Thoracic aorta (tissue), 2 donors: ENCODE data around the gene TMEM187. TPM values are rescaled to one million over a fixed set of nuclear protein-coding genes. Genes with fewer than 3 reads are reported as not detected.

Source experiments
- ATAC-seq: fragments of 150-250 bp; one replicate; pipeline ENCODE4 v1.8.0; 2017; ENCODE audit warnings: low read depth; ENCODE audit not compliant: insufficient number of reproducible peaks, low FRiP score
- DNase-seq: peaks from one replicate; pipeline ENCODE4 v3.0.0-alpha.2; 2020; ENCODE audit warnings: low spot score
- H3K27ac ChIP-seq, 2 donors: fragments of 200-600 bp; sonication (generic); 1 replicate in 1 of 2; 2 replicates in 1 of 2; pipeline ENCODE4 v1.5.1; 2016; ENCODE audit warnings: mild to moderate bottlenecking in 2 of 2, moderate library complexity in 2 of 2
- H3K27me3 ChIP-seq: fragments of 200-600 bp; sonication (generic); replicated peaks from 2 replicates; pipeline ENCODE4 v1.6.0; 2016; ENCODE audit warnings: mild to moderate bottlenecking; ENCODE audit not compliant: insufficient read depth
- H3K36me3 ChIP-seq: fragments of 200-600 bp; sonication (generic); one replicate; pipeline ENCODE4 v1.5.1; 2016
- H3K4me1 ChIP-seq, 2 donors: fragments of 200-600 bp; sonication (generic); 1 replicate in 1 of 2; 2 replicates in 1 of 2; pipeline versions ENCODE4 v1.5.1 to v1.6.0; 2016; ENCODE audit warnings: low read depth in 2 of 2, mild to moderate bottlenecking in 1 of 2; ENCODE audit not compliant: control insufficient read depth in 1 of 2
- H3K4me3 ChIP-seq: fragments of 200-600 bp; sonication (generic); 2 replicates; pipeline ENCODE4 v1.5.1; 2016; ENCODE audit warnings: mild to moderate bottlenecking
- H3K9me3 ChIP-seq: fragments of 200-600 bp; sonication (generic); 2 replicates; pipeline ENCODE4 v1.5.1; 2016
- total RNA-seq, 2 donors: library from RNA; depleted of rRNA; stranded (reverse); fragments of >200 nt; gene quantifications; one replicate each; pipeline versions ENCODE4 v1.1.0 to v1.2.3, GENCODE V29; 2016
- TF ChIP-seq, protein P1 (sequence below): fragments of 200-600 bp; sonication (generic); IDR thresholded peaks from one replicate; pipeline ENCODE4 v1.5.1; 2019; ENCODE audit warnings: antibody characterized with exemption

Gene TMEM187
- total RNA-seq, 2 donors from 2014 or later, result 0.78 to 23.4 TPM

DNA sequence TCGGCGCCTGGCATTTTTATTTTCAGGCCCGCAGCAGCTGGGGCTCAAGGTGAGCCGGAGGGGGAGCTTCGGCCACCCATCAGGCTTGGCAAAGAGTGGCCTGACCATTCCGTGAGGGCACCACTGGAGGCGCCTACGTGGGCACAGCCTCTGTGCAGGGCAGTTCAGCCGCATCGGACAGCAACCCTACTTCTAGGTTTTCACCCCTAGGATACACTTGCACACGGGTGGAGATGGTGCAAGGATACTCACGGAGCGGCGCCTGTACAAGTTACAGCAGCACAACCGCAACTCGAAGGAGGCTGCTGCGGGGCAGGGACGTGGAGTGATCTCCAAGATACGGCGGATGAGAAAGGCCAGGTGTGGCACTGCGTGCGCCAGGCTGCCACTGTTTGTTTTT, 11.8 kb upstream of the TMEM187 start:
- Histone ChIP-seq H3K27me3 (no peaks in the 10 kb centered on the region), H3K4me1 (peaks cover 0 to 4% of the 10 kb centered on the region in 2 donors), H3K9me3 (no peaks in the 10 kb centered on the region), H3K4me3 (no peak overlapping the region), H3K27ac (no peak overlapping the region), H3K36me3 (peaks cover 39% of the 10 kb centered on the region)
- ATAC-seq, result no peak
- DNase-seq, result no peak
- TF ChIP-seq, protein P1, sequence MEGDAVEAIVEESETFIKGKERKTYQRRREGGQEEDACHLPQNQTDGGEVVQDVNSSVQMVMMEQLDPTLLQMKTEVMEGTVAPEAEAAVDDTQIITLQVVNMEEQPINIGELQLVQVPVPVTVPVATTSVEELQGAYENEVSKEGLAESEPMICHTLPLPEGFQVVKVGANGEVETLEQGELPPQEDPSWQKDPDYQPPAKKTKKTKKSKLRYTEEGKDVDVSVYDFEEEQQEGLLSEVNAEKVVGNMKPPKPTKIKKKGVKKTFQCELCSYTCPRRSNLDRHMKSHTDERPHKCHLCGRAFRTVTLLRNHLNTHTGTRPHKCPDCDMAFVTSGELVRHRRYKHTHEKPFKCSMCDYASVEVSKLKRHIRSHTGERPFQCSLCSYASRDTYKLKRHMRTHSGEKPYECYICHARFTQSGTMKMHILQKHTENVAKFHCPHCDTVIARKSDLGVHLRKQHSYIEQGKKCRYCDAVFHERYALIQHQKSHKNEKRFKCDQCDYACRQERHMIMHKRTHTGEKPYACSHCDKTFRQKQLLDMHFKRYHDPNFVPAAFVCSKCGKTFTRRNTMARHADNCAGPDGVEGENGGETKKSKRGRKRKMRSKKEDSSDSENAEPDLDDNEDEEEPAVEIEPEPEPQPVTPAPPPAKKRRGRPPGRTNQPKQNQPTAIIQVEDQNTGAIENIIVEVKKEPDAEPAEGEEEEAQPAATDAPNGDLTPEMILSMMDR, result no peak

DNA sequence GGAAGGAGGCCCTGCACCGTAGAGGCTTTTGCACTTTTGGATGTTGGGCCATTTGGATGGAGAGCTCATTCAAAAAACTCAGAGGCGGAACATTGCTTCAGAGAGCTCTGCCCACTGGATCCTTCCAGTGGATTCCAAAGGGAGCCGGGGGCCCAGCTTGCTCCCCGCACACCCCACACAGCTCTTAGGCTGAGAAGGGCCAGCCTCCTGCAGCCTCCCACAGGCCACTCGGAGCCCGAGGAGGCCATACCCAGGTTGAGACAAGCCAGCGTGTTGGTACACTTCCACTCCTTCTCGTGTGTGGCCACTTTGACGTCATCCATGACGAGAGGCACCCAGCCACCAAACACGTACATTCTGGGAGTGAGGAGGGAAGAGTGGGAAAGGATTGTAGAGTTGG, 11.3 kb upstream of the TMEM187 start:
- no peak overlapping the region for H3K4me3 ChIP-seq
- H3K36me3 ChIP-seq, result peaks cover 39% of the 10 kb centered on the region
- ATAC-seq (no peak), DNase-seq (no peak)
- H3K27me3 ChIP-seq, result no peaks in the 10 kb centered on the region
- peaks cover 3 to 9% of the 10 kb centered on the region in 2 donors for H3K4me1 ChIP-seq
- H3K27ac ChIP-seq, result no peak overlapping the region
- TF ChIP-seq, protein P1, result no peak
- H3K9me3 ChIP-seq, result no peaks in the 10 kb centered on the region

DNA sequence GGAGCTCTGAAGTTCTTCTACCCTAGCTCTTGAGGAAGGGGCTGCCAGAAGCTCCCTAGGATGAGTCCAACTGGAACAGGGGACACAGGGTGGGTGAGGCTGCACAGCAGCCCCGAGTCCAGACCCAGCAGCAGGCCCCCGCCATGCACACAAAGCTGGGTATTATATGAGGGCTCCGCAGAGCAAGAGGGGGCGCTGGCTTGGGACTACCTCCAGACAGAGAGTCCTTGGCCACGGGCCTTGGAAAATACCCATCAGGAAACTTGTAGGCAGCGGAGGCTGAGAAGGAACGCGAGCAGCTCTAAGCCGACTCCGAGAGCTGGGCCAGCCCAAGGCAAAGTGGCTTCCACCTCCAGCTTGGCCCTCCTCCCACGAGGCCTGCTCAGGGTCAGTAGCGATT, 9.0 kb upstream of the TMEM187 start:
- DNase-seq, result no peak
- H3K36me3 ChIP-seq, result peaks cover 32% of the 10 kb centered on the region
- TF ChIP-seq, protein P1, result no peak
- no peak for ATAC-seq
- H3K4me3 ChIP-seq, result no peak overlapping the region
- no peaks in the 10 kb centered on the region for H3K27me3 ChIP-seq
- H3K9me3 ChIP-seq, result no peaks in the 10 kb centered on the region
- peaks cover 12 to 32% of the 10 kb centered on the region in 2 donors for H3K4me1 ChIP-seq
- no peak overlapping the region for H3K27ac ChIP-seq

DNA sequence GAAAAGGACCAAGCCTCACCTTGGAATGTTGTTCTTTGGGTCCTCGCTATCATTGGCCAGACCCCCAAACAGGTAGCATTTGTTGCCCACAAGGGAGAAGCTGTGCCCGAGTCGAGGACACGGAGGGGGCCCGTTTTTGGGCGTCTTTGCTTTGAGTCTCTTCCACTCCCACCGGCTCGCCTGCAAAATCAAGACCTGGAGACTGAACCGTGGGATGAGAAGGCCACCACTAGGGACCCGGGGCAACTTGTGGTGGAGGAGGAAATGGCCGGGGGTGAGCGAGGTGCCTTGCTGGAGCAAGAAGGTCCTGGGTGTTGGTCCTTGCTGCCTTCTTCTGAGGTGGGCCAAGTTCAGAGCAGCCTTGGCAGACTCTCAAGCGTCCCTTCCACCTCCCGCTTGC, 8.4 kb upstream of the TMEM187 start:
- TF ChIP-seq, protein P1, result no peak
- no peak for DNase-seq
- Histone ChIP-seq H3K27me3 (no peaks in the 10 kb centered on the region), H3K4me1 (peaks cover 13 to 37% of the 10 kb centered on the region in 2 donors), H3K4me3 (no peak overlapping the region), H3K36me3 (peaks cover 28% of the 10 kb centered on the region), H3K9me3 (no peaks in the 10 kb centered on the region), H3K27ac (no peak overlapping the region)
- ATAC-seq, result no peak

DNA sequence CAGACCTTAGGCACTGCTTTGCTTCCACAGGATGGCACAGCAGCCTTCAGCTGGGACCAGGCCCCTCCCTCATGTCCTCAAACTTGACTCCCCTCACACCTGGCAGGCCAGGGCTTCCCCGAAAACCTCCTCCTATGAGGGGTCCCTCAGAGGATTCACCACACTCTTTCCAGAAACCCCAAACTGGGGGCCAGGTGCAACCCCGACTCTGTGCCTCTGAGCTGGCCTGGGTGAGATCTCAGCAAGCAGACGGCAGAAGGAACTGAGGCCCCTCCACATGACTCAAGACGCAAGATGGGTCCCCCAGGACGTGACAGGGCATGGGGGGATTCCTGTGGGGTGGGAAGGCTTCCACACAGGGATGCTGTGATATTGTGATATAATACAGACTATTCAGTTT, 7.1 kb upstream of the TMEM187 start:
- Histone ChIP-seq H3K36me3 (peaks cover 19% of the 10 kb centered on the region), H3K4me3 (no peak overlapping the region), H3K27me3 (no peaks in the 10 kb centered on the region), H3K9me3 (no peaks in the 10 kb centered on the region), H3K27ac (no peak overlapping the region), H3K4me1 (peaks cover 13 to 38% of the 10 kb centered on the region in 2 donors)
- TF ChIP-seq, protein P1, result no peak
- no peak for ATAC-seq
- DNase-seq, result no peak
